IMR-90 (cell line): ENCODE results near the gene CHST2.

ENCODE experiments used
- BHLHE40 ChIP-seq: fragments of 150-350 bp; IDR thresholded peaks from 2 replicates; pipeline ENCODE4 v1.6.1; 2016; ENCODE audit warnings: mild to moderate bottlenecking, low read depth, low read length
- CHD1 ChIP-seq: IDR thresholded peaks from 2 replicates; pipeline ENCODE4 v1.6.1; 2012; ENCODE audit warnings: low read depth, low read length, improper control_type of control experiment
- ELK1 ChIP-seq: fragments of 150-350 bp; IDR thresholded peaks from 2 replicates; pipeline ENCODE4 v1.6.1; 2016; ENCODE audit warnings: low read depth, mild to moderate bottlenecking, low read length, moderate library complexity, borderline replicate concordance
- FOS ChIP-seq: fragments of 150-350 bp; IDR thresholded peaks from 2 replicates; pipeline ENCODE4 v1.6.1; 2016; ENCODE audit warnings: low read depth, low read length
- MAZ ChIP-seq: IDR thresholded peaks from 2 replicates; pipeline ENCODE4 v1.6.1; 2012; ENCODE audit warnings: low read depth, mild to moderate bottlenecking, low read length, improper control_type of control experiment, moderate library complexity, borderline replicate concordance
- MXI1 ChIP-seq: IDR thresholded peaks from 2 replicates; pipeline ENCODE4 v1.6.1; 2012; ENCODE audit warnings: low read depth, mild to moderate bottlenecking, low read length, moderate library complexity, borderline replicate concordance
- NFE2L2 ChIP-seq: fragments of 150-350 bp; IDR thresholded peaks from 2 replicates; pipeline ENCODE4 v1.6.1; 2016; ENCODE audit warnings: low read depth, mild to moderate bottlenecking, low read length
- POLR2A ChIP-seq: IDR thresholded peaks from 2 replicates; pipeline ENCODE4 v1.6.1; 2012; ENCODE audit warnings: mild to moderate bottlenecking, low read depth, low read length
- RAD21 ChIP-seq: IDR thresholded peaks from 2 replicates; pipeline ENCODE4 v1.6.1; 2012; ENCODE audit warnings: low read length, improper control_type of control experiment
- RCOR1 ChIP-seq: IDR thresholded peaks from 2 replicates; pipeline ENCODE4 v1.6.1; 2012; ENCODE audit warnings: mild to moderate bottlenecking, low read length, improper control_type of control experiment; ENCODE audit not compliant: insufficient replicate concordance
- RFX5 ChIP-seq: IDR thresholded peaks from 2 replicates; pipeline ENCODE4 v1.8.0; 2012; ENCODE audit warnings: low read depth, mild to moderate bottlenecking, low read length, moderate library complexity
- SMC3 ChIP-seq: fragments of 150-350 bp; IDR thresholded peaks from 2 replicates; pipeline ENCODE4 v1.6.1; 2016; ENCODE audit warnings: low read depth, mild to moderate bottlenecking, antibody characterized with exemption, low read length, moderate library complexity
- TF ChIP-seq, protein P1 (sequence below): fragments of 150-350 bp; IDR thresholded peaks from 2 replicates; pipeline ENCODE4 v1.6.1; 2017; ENCODE audit warnings: mild to moderate bottlenecking, antibody characterized with exemption, low read length, low read depth
- TF ChIP-seq, protein P2 (sequence below): conservative IDR thresholded peaks from 2 replicates; pipeline ENCODE4 v1.5.1; 2012; ENCODE audit warnings: mild to moderate bottlenecking, low read depth, low read length, improper control_type of control experiment

GRCh38 chr3:143089965-143090364, 29.6 kb upstream of the CHST2 start:
- TF ChIP-seq FOS (no peak), RCOR1 (no peak), CHD1 (no peak), POLR2A (no peak), BHLHE40 (no peak), SMC3 (no peak), MAZ (no peak), ELK1 (no peak), MXI1 (no peak), RAD21 (no peak), RFX5 (no peak), NFE2L2 (no peak)
- TF ChIP-seq, protein P1, sequence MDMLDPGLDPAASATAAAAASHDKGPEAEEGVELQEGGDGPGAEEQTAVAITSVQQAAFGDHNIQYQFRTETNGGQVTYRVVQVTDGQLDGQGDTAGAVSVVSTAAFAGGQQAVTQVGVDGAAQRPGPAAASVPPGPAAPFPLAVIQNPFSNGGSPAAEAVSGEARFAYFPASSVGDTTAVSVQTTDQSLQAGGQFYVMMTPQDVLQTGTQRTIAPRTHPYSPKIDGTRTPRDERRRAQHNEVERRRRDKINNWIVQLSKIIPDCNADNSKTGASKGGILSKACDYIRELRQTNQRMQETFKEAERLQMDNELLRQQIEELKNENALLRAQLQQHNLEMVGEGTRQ: no peak
- TF ChIP-seq, protein P2, sequence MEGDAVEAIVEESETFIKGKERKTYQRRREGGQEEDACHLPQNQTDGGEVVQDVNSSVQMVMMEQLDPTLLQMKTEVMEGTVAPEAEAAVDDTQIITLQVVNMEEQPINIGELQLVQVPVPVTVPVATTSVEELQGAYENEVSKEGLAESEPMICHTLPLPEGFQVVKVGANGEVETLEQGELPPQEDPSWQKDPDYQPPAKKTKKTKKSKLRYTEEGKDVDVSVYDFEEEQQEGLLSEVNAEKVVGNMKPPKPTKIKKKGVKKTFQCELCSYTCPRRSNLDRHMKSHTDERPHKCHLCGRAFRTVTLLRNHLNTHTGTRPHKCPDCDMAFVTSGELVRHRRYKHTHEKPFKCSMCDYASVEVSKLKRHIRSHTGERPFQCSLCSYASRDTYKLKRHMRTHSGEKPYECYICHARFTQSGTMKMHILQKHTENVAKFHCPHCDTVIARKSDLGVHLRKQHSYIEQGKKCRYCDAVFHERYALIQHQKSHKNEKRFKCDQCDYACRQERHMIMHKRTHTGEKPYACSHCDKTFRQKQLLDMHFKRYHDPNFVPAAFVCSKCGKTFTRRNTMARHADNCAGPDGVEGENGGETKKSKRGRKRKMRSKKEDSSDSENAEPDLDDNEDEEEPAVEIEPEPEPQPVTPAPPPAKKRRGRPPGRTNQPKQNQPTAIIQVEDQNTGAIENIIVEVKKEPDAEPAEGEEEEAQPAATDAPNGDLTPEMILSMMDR: no peak
